HG03159 (cell line): ENCODE measurements around the gene IMP4.

Experiments
- ATAC-seq: cut with Tn5 transposase; IDR thresholded peaks from one replicate; pipeline ENCODE4 v1.9.1; 2021; ENCODE audit warnings: mild to moderate bottlenecking, moderate library complexity; ENCODE audit not compliant: unreplicated experiment

Gene IMP4

GRCh38 chr2:130375291-130376266 is 32.9 kb downstream of the IMP4 start:
- ATAC-seq = no peak

DNA sequence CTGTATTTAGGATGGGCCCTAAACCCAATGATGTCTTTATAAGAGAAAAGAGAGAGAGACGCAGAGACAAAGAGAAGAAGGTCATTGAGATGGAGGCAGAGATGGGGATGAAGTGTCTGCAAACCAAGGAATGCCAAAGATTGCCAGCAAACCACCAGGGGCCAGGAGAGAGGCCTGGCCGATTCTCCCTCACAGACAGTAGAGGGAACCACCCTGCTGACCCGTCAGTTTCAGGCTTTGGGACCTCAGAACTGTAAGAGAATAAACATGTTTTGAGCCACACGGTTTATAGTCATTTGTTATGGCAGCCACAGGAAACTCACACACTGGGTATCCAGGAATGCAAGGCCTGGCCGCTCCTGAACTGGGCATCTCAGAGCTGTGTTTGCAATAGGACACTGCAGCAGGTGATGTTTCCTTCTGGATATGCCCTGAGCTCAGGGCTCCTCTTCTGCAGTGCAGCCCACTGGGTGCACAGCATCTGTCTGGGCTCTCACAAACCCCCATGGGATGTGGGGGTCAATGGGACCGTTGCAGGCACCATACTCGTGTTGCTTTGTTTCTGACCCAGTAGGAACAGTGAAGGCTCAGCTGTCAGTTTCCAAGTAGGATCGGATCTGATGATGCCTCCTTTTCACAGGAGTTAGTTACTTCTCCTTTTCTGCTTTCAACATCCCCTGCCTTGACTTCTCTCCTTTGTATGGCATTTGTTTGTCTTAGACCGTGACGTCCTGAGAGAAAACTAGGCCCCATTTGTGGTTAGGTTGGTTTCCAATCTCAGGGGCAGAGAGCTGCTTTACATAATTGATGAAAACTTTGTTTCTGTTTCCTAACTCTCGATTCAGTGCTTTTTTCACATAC is 34.0 kb downstream of the IMP4 start:
- ATAC-seq = peak; percentile 61

GRCh38 chr2:130377491-130377890 is 34.8 kb downstream of the IMP4 start:
- no peak for ATAC-seq

- no peak for ATAC-seq
These were observed 35.7 kb downstream of the IMP4 start for GRCh38 chr2:130378206-130378897.

DNA sequence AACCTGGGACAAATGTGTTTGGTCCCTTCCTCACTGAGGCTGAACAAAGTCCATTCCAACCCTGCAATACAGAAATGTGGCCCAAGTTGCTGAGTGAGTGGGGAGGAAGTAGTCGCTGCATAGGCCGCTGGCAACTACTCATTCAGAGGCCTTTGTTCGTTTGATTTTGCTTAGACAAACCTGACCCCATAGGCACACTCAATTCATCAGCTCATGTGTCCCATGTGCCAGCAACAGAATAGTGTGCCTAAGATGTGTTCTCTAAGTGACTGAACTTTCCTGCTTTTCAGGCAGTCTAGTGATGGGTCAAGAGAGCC is 36.2 kb downstream of the IMP4 start:
- ATAC-seq = no peak

- ATAC-seq = no peak
These were observed 37.6 kb downstream of the IMP4 start for GRCh38 chr2:130380096-130380934.

DNA sequence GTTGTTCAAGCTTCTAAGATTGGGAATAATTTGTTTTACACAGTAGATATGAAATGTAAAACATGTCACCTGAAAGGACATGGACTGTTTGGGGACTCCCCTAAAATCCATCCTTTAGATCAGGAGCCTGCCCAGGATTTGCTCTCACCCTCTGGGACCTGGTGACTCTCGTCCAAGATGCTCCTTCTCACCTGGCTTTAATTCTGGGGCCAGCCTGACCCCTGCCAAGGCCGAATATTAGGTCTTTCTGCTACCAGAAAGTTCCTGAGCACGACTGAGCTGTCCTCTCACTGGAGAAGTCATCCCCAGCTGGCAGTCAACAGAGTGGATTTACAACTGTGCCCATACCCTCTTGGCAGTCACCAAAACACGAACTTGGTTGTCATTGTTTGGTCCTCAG is 38.4 kb downstream of the IMP4 start:
- no peak for ATAC-seq

- ATAC-seq = peak; percentile 37
These were observed 38.9 kb downstream of the IMP4 start for GRCh38 chr2:130381619-130382018.

DNA sequence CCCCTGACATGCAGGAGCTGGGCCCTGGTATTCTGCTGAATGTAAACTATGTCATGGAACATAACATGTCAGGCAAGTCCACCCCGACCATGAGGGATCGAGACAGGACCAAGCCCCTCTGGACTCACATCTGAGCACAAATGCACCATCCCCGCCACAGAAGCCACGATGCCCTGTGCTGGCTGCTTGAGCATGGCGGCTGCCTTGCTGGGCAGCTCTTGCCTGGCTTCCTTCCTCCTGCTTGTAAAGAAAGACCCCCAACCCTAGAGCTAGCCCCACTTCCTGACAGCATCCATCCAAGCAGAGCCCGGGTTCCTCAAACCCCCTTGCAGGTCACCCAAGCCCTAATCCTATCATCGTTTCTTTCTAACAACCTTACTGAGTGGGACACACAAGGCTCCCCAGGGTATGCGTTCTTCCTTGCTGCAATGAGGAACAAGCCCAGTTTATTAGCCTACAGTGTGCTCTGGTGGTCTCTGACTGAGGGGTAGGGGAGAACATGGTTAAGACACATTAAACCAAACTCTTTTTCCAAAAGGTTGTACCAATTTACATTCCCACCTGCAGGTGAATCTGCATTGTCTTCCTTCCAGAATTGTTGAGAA is 39.7 kb downstream of the IMP4 start:
- no peak for ATAC-seq

GRCh38 chr2:130385709-130386108 is 43.0 kb downstream of the IMP4 start:
- ATAC-seq = no peak

DNA sequence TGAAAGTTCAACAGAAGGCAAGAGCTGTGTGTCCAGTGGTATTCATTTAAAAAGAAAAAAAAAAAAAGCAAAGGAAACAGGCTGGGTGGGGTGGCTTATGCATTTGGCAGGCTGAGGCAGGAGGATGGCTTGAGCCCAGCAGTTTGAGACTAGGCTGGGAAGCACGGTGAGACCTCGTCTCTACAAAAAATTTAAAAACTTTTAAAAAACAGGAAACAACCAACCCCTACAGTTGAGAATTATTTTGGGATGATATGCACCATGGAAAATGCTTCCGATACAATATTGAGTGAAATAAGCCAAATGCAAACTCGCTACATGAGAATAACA is 44.3 kb downstream of the IMP4 start:
- ATAC-seq = no peak

DNA sequence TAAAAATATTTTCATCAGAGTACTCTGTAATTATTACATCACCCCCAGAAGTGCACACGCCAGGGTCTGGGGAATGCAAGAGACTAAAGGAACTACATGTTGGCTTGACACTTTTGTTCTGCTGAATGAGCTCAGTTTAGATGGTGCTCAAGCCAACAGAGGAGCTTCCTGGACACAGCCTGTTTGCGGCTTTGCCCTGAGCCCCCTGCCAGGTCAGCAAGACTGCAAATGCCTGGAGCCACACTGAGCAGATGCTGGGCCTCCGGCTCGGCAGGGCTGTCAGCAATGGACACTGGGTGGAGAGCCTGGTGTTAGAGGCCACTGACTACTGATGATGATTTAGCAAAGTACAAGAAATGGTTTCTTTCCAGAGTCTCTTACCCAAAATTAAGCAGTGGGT is 45.1 kb downstream of the IMP4 start:
- ATAC-seq = no peak

GRCh38 chr2:130388221-130388907 is 45.7 kb downstream of the IMP4 start:
- ATAC-seq = no peak

DNA sequence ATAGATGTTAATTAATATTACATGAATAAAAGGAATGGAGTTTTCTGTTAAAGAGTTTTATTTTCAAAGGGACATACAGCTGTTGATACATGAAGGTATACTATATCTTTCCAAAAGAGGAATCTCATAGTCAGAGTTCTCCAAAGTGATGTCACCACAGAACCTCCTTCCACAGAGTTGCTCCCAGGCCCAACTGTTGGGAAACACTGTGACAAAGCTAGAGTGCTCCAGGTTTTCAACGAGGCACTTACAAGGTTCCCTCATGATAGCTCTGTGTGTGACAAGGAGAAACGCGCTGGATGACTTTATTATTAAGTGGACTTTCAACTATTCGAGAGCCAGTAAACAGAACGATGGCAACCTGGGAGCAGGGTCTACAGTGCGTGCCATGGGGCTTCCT is 46.7 kb downstream of the IMP4 start:
- ATAC-seq = no peak

DNA sequence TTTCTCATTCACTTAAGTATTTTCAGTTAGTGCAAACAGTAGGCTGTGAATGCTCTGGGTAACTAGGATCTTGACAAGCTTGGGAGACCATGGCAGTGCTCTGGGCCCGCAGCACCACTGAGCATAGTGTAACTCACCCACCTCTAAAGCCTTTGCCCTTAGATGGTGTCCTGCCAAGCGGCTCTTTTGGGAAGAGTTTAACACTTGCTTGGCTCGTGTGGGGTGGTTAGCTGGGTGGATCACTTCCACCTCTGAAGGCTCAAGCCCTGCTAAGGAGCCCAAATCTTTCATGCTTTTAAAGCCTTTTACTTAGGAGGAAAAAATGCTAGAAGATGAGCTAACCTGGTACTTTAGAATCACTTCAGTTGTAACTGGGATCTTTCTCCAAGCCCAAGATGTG is 47.1 kb downstream of the IMP4 start:
- no peak for ATAC-seq

DNA sequence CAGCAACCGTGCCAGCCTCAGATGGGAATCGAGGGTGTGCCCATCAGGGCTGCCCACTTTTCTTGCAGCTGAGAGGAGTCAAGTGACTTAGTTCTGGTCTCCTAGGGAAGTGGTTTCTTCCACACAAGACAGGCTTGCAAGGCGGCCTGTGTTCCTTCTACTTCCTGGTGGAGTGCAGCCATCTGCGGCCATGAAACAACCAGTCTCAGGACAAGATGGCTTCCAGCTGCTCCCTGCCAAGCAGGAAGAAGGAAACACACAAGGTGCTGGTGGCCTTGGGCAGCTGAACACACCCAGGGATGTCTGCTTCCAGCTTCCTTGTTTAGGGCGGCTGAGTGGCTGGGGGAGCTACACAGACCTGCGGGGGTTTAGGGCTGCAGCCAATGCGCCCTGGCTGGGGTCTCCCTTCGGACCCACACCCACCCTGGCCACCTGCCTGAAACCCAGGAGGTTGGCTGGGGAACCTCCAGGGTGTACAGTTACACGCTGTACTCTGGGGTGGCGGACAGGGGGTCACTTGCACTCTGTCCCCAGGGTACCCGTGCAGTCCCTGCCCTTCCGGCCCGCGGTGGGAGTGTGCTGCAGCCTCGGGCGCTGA is 47.9 kb downstream of the IMP4 start:
- peak; percentile 5 for ATAC-seq

DNA sequence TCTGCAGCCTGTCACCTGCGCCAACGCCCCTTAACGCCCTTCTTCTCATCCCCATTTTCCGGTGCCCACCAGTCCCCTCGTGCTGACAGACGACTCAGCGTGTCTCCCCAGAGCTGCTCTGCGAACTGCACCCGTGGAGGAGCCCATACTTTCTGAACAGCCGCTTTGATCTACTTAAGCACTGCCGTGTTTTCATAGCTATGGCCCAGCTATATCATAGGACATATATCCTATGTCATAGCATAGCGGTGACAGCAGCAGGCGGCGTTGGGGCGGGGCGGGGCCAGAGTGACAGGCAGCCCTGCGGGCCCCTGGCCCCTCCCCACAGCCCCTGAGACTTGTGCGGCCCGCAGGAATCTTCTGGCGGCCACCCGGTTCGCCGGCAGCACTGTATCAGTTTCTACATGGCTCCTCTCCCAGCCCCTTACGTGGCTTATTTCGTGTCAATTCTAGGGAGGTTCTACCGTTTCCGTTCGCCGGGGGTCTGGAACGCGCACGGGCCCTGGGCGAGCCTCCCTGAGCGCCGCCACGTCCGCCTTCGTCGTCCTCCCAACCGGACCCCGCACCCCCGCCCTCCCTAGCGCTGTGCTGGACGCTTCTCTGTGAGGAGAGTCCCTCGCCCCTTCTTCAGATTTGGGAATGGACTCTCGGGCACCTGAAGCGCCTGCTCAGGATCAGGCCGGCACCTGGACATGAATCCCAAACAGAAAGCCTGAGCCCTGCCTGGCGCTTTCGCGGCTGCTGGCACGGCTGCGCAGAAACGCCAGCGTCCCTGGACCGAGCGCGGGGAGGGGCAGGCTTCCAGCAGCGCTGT is 48.6 kb downstream of the IMP4 start:
- peak; percentile 88 for ATAC-seq

DNA sequence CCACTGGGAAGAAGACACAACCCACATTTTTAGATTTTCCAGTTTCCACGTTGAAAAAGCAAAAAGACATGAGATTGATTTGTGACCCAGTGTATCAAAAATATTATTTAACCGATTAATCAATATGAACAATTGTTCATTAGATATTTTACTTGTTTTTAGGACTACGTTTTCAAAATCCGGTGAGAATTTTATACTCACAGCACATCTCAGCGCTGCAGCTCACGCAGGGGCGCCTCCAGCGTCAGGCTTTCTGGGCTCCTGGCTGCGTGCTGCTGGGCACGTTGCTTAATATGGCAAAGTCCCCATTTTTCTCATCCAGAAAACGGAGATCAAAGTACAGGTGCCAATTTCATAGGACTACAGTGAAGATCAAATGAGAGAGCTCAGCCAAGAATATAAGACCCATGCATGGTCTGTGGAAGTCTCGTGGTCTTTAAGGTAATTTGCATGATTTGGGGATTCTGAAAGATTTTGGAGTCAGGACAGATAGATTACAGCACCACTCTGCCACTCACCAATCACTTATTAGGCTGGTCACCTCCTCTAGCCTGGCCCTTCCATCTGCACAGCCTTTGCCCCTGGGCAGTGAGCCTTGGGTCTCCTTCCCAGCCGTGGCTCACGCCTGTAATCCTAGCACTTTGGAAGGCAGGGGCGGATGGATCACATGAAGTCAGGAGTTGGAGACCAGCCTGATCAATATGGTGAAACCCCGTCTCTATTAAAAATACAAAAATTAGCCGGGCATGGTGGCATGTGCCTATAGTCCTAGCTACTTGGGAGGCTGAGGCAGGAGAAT is 49.4 kb downstream of the IMP4 start:
- ATAC-seq = no peak
